Astrocyte (in vitro differentiated cells and primary cell): Measurements from ENCODE around the gene ANTXR1.

Experiments used
- CTCF ChIP-seq: IDR thresholded peaks from 2 replicates; pipeline ENCODE4 v1.5.1; 2011; ENCODE audit warnings: low read depth, mild to moderate bottlenecking, inconsistent platforms, low read length, moderate library complexity; ENCODE audit not compliant: insufficient read depth
- EZH2 ChIP-seq: IDR thresholded peaks from 2 replicates; pipeline ENCODE4 v1.6.1; 2012; ENCODE audit warnings: mild to moderate bottlenecking, low read length, inconsistent platforms; ENCODE audit not compliant: insufficient read depth

- TF ChIP-seq CTCF: no peak
- no peak for TF ChIP-seq EZH2
Measured at GRCh38 chr2:69133898-69134297, 120.9 kb downstream of the ANTXR1 start.
